Keratinocyte (primary cell): Measurements from ENCODE around the gene FLNB. TPM values are rescaled to one million over a fixed set of nuclear protein-coding genes. Genes with fewer than 3 reads are reported as not detected.

Experiments
- DNase-seq: peaks from one replicate; pipeline ENCODE4 v3.0.0-alpha.2; 2011; ENCODE audit warnings: low read depth, missing footprints, low spot score
- FAIRE-seq: peaks from 2 replicates; lab custom pipeline; 2011; peaks lifted over from hg19 to GRCh38; lab: Jason Lieb, UNC
- H2AFZ ChIP-seq: 2 replicates; pipeline ENCODE4 v1.6.0; 2012; ENCODE audit warnings: low read length, control low read depth, inconsistent platforms; ENCODE audit not compliant: control insufficient read depth
- H3K27ac ChIP-seq: 2 replicates; pipeline ENCODE4 v1.5.1; 2011; ENCODE audit warnings: low read length; ENCODE audit not compliant: control insufficient read depth, insufficient read depth
- H3K27me3 ChIP-seq: 3 replicates; pipeline ENCODE4 v1.6.0; 2011; ENCODE audit warnings: low read length; ENCODE audit not compliant: control insufficient read depth, insufficient read depth; ENCODE audit errors: extremely low read depth
- H3K36me3 ChIP-seq, 2 experiments: 2 replicates in 1 of 2; 3 replicates in 1 of 2; pipeline ENCODE4 v1.5.1; 2011; ENCODE audit warnings: low read length in 2 of 2, mild to moderate bottlenecking in 1 of 2; ENCODE audit not compliant: control insufficient read depth in 2 of 2, insufficient read depth in 2 of 2; ENCODE audit errors: extremely low read depth in 1 of 2
- H3K4me1 ChIP-seq: 3 replicates; pipeline ENCODE4 v1.5.1; 2011; ENCODE audit warnings: low read length; ENCODE audit not compliant: control insufficient read depth, insufficient read depth; ENCODE audit errors: extremely low read depth
- H3K4me2 ChIP-seq: 3 replicates; pipeline ENCODE4 v1.6.0; 2011; ENCODE audit warnings: low read depth, low read length; ENCODE audit not compliant: control insufficient read depth, insufficient read depth; ENCODE audit errors: extremely low read depth
- H3K4me3 ChIP-seq, 3 experiments: fragments of 200-600 bp in 1 of 3; sonication (generic) in 1 of 3; 2 replicates in 2 of 3; 3 replicates in 1 of 3; pipeline ENCODE4 v1.5.1; 2011 to 2016; ENCODE audit warnings: low read length in 3 of 3, mild to moderate bottlenecking in 3 of 3, control low read depth in 2 of 3, inconsistent platforms in 1 of 3, low read depth in 1 of 3, mixed read lengths in 1 of 3, mixed run types in 1 of 3, moderate library complexity in 1 of 3; ENCODE audit not compliant: control insufficient read depth in 2 of 3, insufficient read depth in 2 of 3; ENCODE audit errors: extremely low read depth in 1 of 3
- H3K79me2 ChIP-seq: 2 replicates; pipeline ENCODE4 v1.6.0; 2012; ENCODE audit warnings: low read length; ENCODE audit not compliant: control insufficient read depth, insufficient read depth
- H3K9ac ChIP-seq: 3 replicates; pipeline ENCODE4 v1.6.0; 2011; ENCODE audit warnings: low read length; ENCODE audit not compliant: control insufficient read depth, insufficient read depth; ENCODE audit errors: extremely low read depth
- H3K9me1 ChIP-seq: 3 replicates; pipeline ENCODE4 v1.6.0; 2011; ENCODE audit warnings: low read length; ENCODE audit not compliant: control insufficient read depth, insufficient read depth; ENCODE audit errors: extremely low read depth
- H3K9me3 ChIP-seq: 2 replicates; pipeline ENCODE4 v1.5.1; 2012; ENCODE audit warnings: low read depth, low read length; ENCODE audit not compliant: control insufficient read depth
- H4K20me1 ChIP-seq: 3 replicates; pipeline ENCODE4 v1.6.0; 2011; ENCODE audit warnings: low read length; ENCODE audit not compliant: control insufficient read depth, insufficient read depth; ENCODE audit errors: extremely low read depth
- EZH2 ChIP-seq: IDR thresholded peaks from one replicate; pipeline ENCODE4 v1.6.1; 2012; ENCODE audit warnings: inconsistent platforms, mild to moderate bottlenecking, low read length, moderate library complexity
- dilution Hi-C: fragments of 300-500 bp; cut with MboI; formaldehyde crosslinking; loops from one replicate; pipeline ENCODE4 v1.7.0; 2020; ENCODE audit warnings: low sequenced_read_pairs; ENCODE audit not compliant: extremely low pct_ligation_motif_present
- polyA plus RNA-seq, 5 experiments: library from polyadenylated mRNA; depleted of rRNA in 3 of 5; stranded (reverse) in 3 of 5; stranded (forward) in 1 of 5; unstranded in 1 of 5; fragments of >200 nt; gene quantifications; 1 replicate in 1 of 5; 2 replicates in 3 of 5; 3 replicates in 1 of 5; pipeline versions ENCODE4 v1.2.1 to v1.2.3, GENCODE V29; 2011 to 2012; ENCODE audit warnings: missing spikeins in 2 of 5, low read depth in 1 of 5, low replicate concordance in 1 of 5
- TF ChIP-seq, protein P1 (sequence below), 3 experiments: IDR thresholded peaks in 1 of 3; conservative IDR thresholded peaks in 1 of 3; optimal IDR thresholded peaks in 1 of 3; 2 replicates in 2 of 3; 3 replicates in 1 of 3; pipeline versions ENCODE3 to v1.5.1; 2011; ENCODE audit warnings: low read length in 3 of 3, mild to moderate bottlenecking in 3 of 3, moderate library complexity in 2 of 3, control low read depth in 1 of 3, inconsistent platforms in 1 of 3; ENCODE audit not compliant: insufficient read depth in 2 of 3; ENCODE audit errors: extremely low read depth in 1 of 3

The FLNB gene
- polyA plus RNA-seq, 1 donor (not counting 4 experiments of a cell fraction or from before 2014, with no cell fraction given): 289 TPM

DNA sequence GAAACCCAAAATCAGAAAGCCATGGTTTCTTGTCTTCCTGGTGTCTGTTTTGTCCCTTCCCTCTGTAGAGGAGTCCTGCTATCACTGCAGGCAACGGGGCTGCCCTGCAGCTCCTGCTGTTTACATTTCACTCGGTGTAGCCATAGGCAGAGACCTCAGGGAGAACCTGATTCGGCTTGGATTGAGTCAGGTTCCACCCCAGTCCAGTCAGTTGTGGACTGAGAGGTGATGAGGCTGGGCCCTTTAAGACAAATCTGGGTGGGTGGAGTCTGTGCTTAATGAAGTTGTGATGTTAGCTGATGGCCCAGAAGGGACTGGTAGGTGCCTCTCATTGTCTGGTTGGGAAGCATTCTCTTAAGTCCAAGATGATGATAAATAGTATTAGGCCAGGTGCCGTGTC, 35.7 kb downstream of the FLNB start:
- Histone ChIP-seq H3K4me1 (peaks cover 61% of the 10 kb centered on the region), H3K27ac (peak overlapping the region; percentile 1), H3K27me3 (no peaks in the 10 kb centered on the region), H3K36me3 (peaks cover 23 to 49% of the 10 kb centered on the region in 2 experiments), H2AFZ (no peak overlapping the region), H3K9ac (no peak overlapping the region), H3K4me3 (no peak overlapping the region), H3K9me1 (peaks cover 18% of the 10 kb centered on the region), H3K9me3 (no peaks in the 10 kb centered on the region), H3K4me2 (no peak overlapping the region), H3K79me2 (peaks cover 100% of the 10 kb centered on the region), H4K20me1 (peaks cover 86% of the 10 kb centered on the region)
- no peak for DNase-seq
- no peak for TF ChIP-seq EZH2
- TF ChIP-seq, protein P1, sequence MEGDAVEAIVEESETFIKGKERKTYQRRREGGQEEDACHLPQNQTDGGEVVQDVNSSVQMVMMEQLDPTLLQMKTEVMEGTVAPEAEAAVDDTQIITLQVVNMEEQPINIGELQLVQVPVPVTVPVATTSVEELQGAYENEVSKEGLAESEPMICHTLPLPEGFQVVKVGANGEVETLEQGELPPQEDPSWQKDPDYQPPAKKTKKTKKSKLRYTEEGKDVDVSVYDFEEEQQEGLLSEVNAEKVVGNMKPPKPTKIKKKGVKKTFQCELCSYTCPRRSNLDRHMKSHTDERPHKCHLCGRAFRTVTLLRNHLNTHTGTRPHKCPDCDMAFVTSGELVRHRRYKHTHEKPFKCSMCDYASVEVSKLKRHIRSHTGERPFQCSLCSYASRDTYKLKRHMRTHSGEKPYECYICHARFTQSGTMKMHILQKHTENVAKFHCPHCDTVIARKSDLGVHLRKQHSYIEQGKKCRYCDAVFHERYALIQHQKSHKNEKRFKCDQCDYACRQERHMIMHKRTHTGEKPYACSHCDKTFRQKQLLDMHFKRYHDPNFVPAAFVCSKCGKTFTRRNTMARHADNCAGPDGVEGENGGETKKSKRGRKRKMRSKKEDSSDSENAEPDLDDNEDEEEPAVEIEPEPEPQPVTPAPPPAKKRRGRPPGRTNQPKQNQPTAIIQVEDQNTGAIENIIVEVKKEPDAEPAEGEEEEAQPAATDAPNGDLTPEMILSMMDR (optimal IDR thresholded peaks at IDR 0.05 in 1 of 3, IDR thresholded peaks at IDR 0.05 in 1 of 3, conservative IDR thresholded peaks at IDR 0.05 in 1 of 3; ENCODE audit: extremely low read depth in 1 of 3, insufficient read depth in 2 of 3, low read length in 3 of 3): no peak
- FAIRE-seq: no peak
- dilution Hi-C loops: no loop called here

DNA sequence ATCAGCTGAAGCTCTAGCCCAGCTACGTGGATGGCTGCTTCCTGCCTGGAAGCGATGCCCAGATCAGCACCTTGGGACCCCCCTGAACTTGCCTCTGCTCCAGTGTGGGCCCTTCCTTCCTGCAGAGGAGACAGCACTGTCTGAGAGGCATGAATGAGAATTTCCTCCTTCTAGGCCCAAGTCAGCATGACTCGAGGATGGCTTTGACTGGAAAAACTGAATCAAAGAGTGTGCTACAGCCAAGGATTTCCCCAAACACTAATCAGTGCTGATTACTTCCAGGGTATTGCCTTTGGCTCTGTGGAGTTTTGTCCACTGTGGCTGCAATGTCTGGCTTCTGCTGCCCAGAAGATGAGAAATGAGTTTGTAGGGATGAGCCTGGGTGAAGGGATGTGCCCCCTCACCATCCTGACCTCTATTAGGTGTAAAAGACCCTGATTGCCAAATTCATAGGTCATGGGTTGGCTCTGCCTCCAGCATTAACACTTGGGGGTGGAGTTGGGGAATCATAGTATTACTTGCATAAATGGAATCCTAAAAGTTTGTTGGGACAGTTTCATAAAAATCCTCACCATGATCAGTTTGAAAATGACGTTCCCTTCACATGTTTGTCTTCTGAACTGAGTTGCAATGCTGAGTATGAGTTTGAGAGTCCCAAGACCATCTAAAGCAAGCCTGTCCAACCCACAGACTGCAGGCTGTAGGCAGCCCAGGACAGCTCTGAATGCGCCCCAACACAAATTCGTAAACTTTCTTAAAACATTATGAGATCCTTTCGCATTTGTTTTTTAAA, 36.7 kb downstream of the FLNB start:
- H3K27me3 ChIP-seq: no peaks in the 10 kb centered on the region
- H3K4me1 ChIP-seq: peaks cover 64% of the 10 kb centered on the region
- peaks cover 12% of the 10 kb centered on the region for H3K9me1 ChIP-seq
- H3K4me2 ChIP-seq: no peak overlapping the region
- peaks cover 82% of the 10 kb centered on the region for H4K20me1 ChIP-seq
- H3K36me3 ChIP-seq: peaks cover 18 to 42% of the 10 kb centered on the region in 2 experiments
- no peak for FAIRE-seq
- no peak overlapping the region for H3K27ac ChIP-seq
- dilution Hi-C loops: no loop called here
- no peak overlapping the region for H2AFZ ChIP-seq
- no peak for DNase-seq
- no peaks in the 10 kb centered on the region for H3K9me3 ChIP-seq
- H3K79me2 ChIP-seq: peaks cover 99% of the 10 kb centered on the region
- no peak overlapping the region for H3K9ac ChIP-seq
- TF ChIP-seq, protein P1 (optimal IDR thresholded peaks at IDR 0.05 in 1 of 3, IDR thresholded peaks at IDR 0.05 in 1 of 3, conservative IDR thresholded peaks at IDR 0.05 in 1 of 3; ENCODE audit: extremely low read depth in 1 of 3, insufficient read depth in 2 of 3, low read length in 3 of 3): no peak
- TF ChIP-seq EZH2: no peak
- H3K4me3 ChIP-seq: no peak overlapping the region
